B cell (primary cell): Measurements from ENCODE around the gene RAPGEF1. TPM values are rescaled to one million over a fixed set of nuclear protein-coding genes. Genes with fewer than 3 reads are reported as not detected.
A peak's percentile ranks its signal among the peaks of the same experiment; 100 is the strongest.

Experiments
- ATAC-seq: fragments of 200-7000 bp; cut with Tn5 transposase; one replicate; pipeline ENCODE4 v1.10.0; 2021; ENCODE audit warnings: low read depth, mild to moderate bottlenecking, moderate number of reproducible peaks, moderate library complexity
- CTCF ChIA-PET: fragments of 350-600 bp; sonication (Branson Sonifier 250); formaldehyde crosslinking; loops from one replicate; lab custom pipeline; 2021; ENCODE audit warnings: antibody characterized with exemption, inconsistent platforms; lab: Charles Lee
- POLR2A ChIA-PET: fragments of 350-600 bp; sonication (Branson Sonifier 250); formaldehyde crosslinking; loops from one replicate; lab custom pipeline; 2021; ENCODE audit warnings: antibody characterized with exemption; lab: Charles Lee
- DNase-seq: peaks from one replicate; pipeline ENCODE4 v3.0.0; 2013
- H2AFZ ChIP-seq: 2 replicates; pipeline ENCODE4 v1.6.1; 2012; ENCODE audit warnings: mild to moderate bottlenecking, low read depth, low read length; ENCODE audit not compliant: insufficient read depth, poor library complexity, severe bottlenecking
- H3K27ac ChIP-seq, 2 donors: 1 replicate in 1 of 2; 2 replicates in 1 of 2; pipeline ENCODE4 v1.5.1; 2012 to 2013; ENCODE audit warnings: low read length in 2 of 2, mild to moderate bottlenecking in 2 of 2, moderate library complexity in 1 of 2
- H3K27me3 ChIP-seq, 4 experiments: fragments of 200-600 bp in 1 of 4; sonication (generic) in 1 of 4; replicated peaks in 1 of 4; 1 replicate in 2 of 4; 2 replicates in 2 of 4; pipeline versions ENCODE4 v1.6.1 to v1.7.0; 2013 to 2016; ENCODE audit warnings: low read length in 3 of 4, mild to moderate bottlenecking in 2 of 4, mixed read lengths in 1 of 4, moderate library complexity in 1 of 4; ENCODE audit not compliant: insufficient read depth in 4 of 4, control insufficient read depth in 3 of 4; ENCODE audit errors: control extremely low read depth in 1 of 4
- H3K36me3 ChIP-seq, 2 experiments: replicated peaks in 1 of 2; 1 replicate in 1 of 2; 2 replicates in 1 of 2; pipeline versions ENCODE4 v1.6.1 to v1.7.1; 2013; ENCODE audit warnings: low read length in 1 of 2; ENCODE audit not compliant: insufficient read depth in 2 of 2, control insufficient read depth in 1 of 2; ENCODE audit errors: control extremely low read depth in 1 of 2, extremely low read depth in 1 of 2
- H3K4me1 ChIP-seq, 2 donors: fragments of 200-600 bp in 1 of 2; sonication (generic) in 1 of 2; 1 replicate in 1 of 2; 2 replicates in 1 of 2; pipeline versions ENCODE4 v1.5.1 to v1.6.1; 2013 to 2017; ENCODE audit warnings: low read length in 2 of 2; ENCODE audit not compliant: control insufficient read depth in 2 of 2, insufficient read depth in 2 of 2
- H3K4me2 ChIP-seq: replicated peaks from 2 replicates; pipeline ENCODE3; 2012; ENCODE audit warnings: mild to moderate bottlenecking, low read depth, low read length; ENCODE audit not compliant: poor library complexity, severe bottlenecking
- H3K4me3 ChIP-seq, 5 experiments: fragments of 200-600 bp in 1 of 5; sonication (generic) in 1 of 5; 1 replicate in 3 of 5; 2 replicates in 2 of 5; pipeline versions ENCODE4 v1.5.1 to v1.7.0; 2011 to 2016; ENCODE audit warnings: low read length in 4 of 5, mild to moderate bottlenecking in 4 of 5, low read depth in 2 of 5, control low read depth in 1 of 5, moderate library complexity in 1 of 5; ENCODE audit not compliant: insufficient read depth in 1 of 5; ENCODE audit errors: control extremely low read depth in 1 of 5, extremely low read depth in 1 of 5
- H3K79me2 ChIP-seq: fragments of 200-600 bp; sonication (generic); one replicate; pipeline ENCODE4 v1.6.0; 2016; ENCODE audit warnings: low read length; ENCODE audit not compliant: control insufficient read depth, insufficient read depth
- H3K9ac ChIP-seq: fragments of 200-600 bp; sonication (generic); 2 replicates; pipeline ENCODE4 v1.6.1; 2017; ENCODE audit warnings: mild to moderate bottlenecking, low read length, moderate library complexity
- H3K9me3 ChIP-seq, 3 donors: one replicate each; pipeline versions ENCODE4 v1.6.1 to v1.7.1; 2013; ENCODE audit warnings: low read length in 2 of 3; ENCODE audit not compliant: control insufficient read depth in 2 of 3, insufficient read depth in 1 of 3; ENCODE audit errors: control extremely low read depth in 1 of 3
- H4K20me1 ChIP-seq: 2 replicates; pipeline ENCODE4 v1.6.0; 2012; ENCODE audit warnings: mild to moderate bottlenecking, low read length; ENCODE audit not compliant: insufficient read depth, control insufficient read depth, poor library complexity, severe bottlenecking
- H3K27ac Mint-ChIP-seq: one replicate; pipeline ENCODE4 v1.8.0; 2021; ENCODE audit warnings: mixed read lengths
- H3K27me3 Mint-ChIP-seq: one replicate; pipeline ENCODE4 v1.8.0; 2021; ENCODE audit warnings: mixed read lengths
- H3K4me1 Mint-ChIP-seq: one replicate; pipeline ENCODE4 v1.8.0; 2021; ENCODE audit warnings: mixed read lengths
- H3K4me3 Mint-ChIP-seq: one replicate; pipeline ENCODE4 v1.8.0; 2021; ENCODE audit warnings: mixed read lengths
- H3K9me3 Mint-ChIP-seq: one replicate; pipeline ENCODE4 v1.8.0; 2022; ENCODE audit warnings: mixed read lengths; ENCODE audit not compliant: insufficient read depth
- EZH2 ChIP-seq: IDR thresholded peaks from 2 replicates; pipeline ENCODE4 v1.6.1; 2012; ENCODE audit warnings: borderline replicate concordance, low read depth, mild to moderate bottlenecking, moderate library complexity, low read length; ENCODE audit not compliant: insufficient read depth, poor library complexity, severe bottlenecking
- WGBS: methylation state at CpG from one replicate; pipeline ENCODE4 v1.1.5; 2013; ENCODE audit warnings: missing lambda C conversion rate; ENCODE audit not compliant: insufficient coverage; 5-methylcytosine and 5-hydroxymethylcytosine counted together
- intact Hi-C: fragments of 100-400 bp; cut with micrococcal nuclease; formaldehyde crosslinking; loops from one replicate; pipeline ENCODE4 v1.10.0; 2022
- polyA plus RNA-seq: library from polyadenylated mRNA; depleted of rRNA; stranded (reverse); fragments of >200 nt; gene quantifications from 2 replicates; pipeline ENCODE4 v1.2.3, GENCODE V29; 2012
- total RNA-seq, 2 donors: library from RNA; stranded (reverse); fragments of 120-200 nt in 1 of 2; gene quantifications; 1 replicate in 1 of 2; 2 replicates in 1 of 2; pipeline versions ENCODE4 v1.2.3 to v1.2.4, GENCODE V29; 2013 to 2022
- TF ChIP-seq, protein P1 (sequence below): fragments of 200-600 bp; IDR thresholded peaks from one replicate; pipeline ENCODE4 v1.8.0; 2022; ENCODE audit warnings: antibody characterized with exemption, mild to moderate bottlenecking

The RAPGEF1 gene
- total and polyA plus RNA-seq, 2 donors (not counting 1 experiment from before 2014, with no cell fraction given) = 134 to 447 TPM

DNA sequence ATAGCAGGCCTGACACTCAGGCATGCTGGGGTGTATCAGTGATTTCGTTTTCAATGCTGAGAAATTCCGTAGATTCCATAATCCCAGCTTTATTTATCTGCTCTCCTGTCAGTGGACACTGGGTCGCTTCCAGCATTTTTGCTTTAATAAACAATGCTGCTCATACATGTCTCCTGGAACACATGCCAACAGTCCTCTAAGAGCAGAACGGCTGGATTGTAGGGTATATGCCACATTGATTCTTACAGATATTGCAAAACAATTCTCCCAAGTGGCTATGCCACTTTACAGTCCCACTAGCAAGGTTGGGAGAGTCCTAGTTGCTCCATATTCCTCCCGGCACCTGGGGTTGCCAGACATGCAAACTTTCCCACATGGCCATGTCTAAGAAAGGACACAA, 81.9 kb downstream of the RAPGEF1 start:
- 75% methylated on average over 2 of the region's 5 CpGs for WGBS
- Histone ChIP-seq H3K9ac (no peak overlapping the region), H3K27ac (peak overlapping the region; percentile 0 to 90), H3K27me3 (no peaks in the 10 kb centered on the region), H3K4me3 (no peak overlapping the region), H3K79me2 (peaks cover 97% of the 10 kb centered on the region), H3K4me2 (peak overlapping the region; percentile 54), H3K9me3 (no peaks in the 10 kb centered on the region), H4K20me1 (peaks cover 83% of the 10 kb centered on the region), H2AFZ (no peak overlapping the region), H3K4me1 (peaks cover 72 to 79% of the 10 kb centered on the region in 2 donors), H3K36me3 (peaks cover 0 to 16% of the 10 kb centered on the region in 2 experiments)
- Mint-ChIP-seq H3K27ac (peak overlapping the region; percentile 87), H3K4me3 (peak overlapping the region; percentile 65), H3K4me1 (peaks cover 88% of the 10 kb centered on the region), H3K27me3 (no peaks in the 10 kb centered on the region), H3K9me3 (no peaks in the 10 kb centered on the region)
- TF ChIP-seq EZH2 = no peak
- TF ChIP-seq, protein P1, sequence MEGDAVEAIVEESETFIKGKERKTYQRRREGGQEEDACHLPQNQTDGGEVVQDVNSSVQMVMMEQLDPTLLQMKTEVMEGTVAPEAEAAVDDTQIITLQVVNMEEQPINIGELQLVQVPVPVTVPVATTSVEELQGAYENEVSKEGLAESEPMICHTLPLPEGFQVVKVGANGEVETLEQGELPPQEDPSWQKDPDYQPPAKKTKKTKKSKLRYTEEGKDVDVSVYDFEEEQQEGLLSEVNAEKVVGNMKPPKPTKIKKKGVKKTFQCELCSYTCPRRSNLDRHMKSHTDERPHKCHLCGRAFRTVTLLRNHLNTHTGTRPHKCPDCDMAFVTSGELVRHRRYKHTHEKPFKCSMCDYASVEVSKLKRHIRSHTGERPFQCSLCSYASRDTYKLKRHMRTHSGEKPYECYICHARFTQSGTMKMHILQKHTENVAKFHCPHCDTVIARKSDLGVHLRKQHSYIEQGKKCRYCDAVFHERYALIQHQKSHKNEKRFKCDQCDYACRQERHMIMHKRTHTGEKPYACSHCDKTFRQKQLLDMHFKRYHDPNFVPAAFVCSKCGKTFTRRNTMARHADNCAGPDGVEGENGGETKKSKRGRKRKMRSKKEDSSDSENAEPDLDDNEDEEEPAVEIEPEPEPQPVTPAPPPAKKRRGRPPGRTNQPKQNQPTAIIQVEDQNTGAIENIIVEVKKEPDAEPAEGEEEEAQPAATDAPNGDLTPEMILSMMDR = no peak
- POLR2A ChIA-PET = interaction anchor here (3.6 kb wide), 1 partner anchor 20 kb away, joined by 18 read pairs; no protein-coding TSS in a partner anchor
- DNase-seq (no peak), ATAC-seq (no peak)
- CTCF ChIA-PET = interaction anchor here (1.1 to 1.9 kb wide), 3 partner anchors 20 to 81 kb away, joined by 3 to 6 read pairs (median 3); partner anchors contain the start of gene RAPGEF1
- intact Hi-C loops = loop anchor here (2.0 to 5.0 kb wide), 2 partner anchors 36 to 67 kb away; no protein-coding TSS in a partner anchor

GRCh38 chr9:131657456-131657855, 82.4 kb downstream of the RAPGEF1 start:
- peak overlapping the region in 1 of 5 experiments; percentile 6 for H3K4me3 ChIP-seq
- intact Hi-C loops = loop anchor here (2.0 to 5.0 kb wide), 2 partner anchors 35 to 67 kb away; no protein-coding TSS in a partner anchor
- H3K9me3 Mint-ChIP-seq = no peaks in the 10 kb centered on the region
- CTCF ChIA-PET = interaction anchor here (1.1 to 1.3 kb wide), 2 partner anchors 21 to 70 kb away, joined by 3 read pairs; no protein-coding TSS in a partner anchor
- H3K9ac ChIP-seq = no peak overlapping the region
- no peak for TF ChIP-seq EZH2
- TF ChIP-seq, protein P1 = no peak
- H3K4me2 ChIP-seq = peak overlapping the region; percentile 54
- peaks cover 83% of the 10 kb centered on the region for H4K20me1 ChIP-seq
- H3K36me3 ChIP-seq = peaks cover 0 to 19% of the 10 kb centered on the region in 2 experiments
- no peaks in the 10 kb centered on the region for H3K9me3 ChIP-seq
- peak overlapping the region; percentile 65 for H3K4me3 Mint-ChIP-seq
- H2AFZ ChIP-seq = no peak overlapping the region
- H3K27ac Mint-ChIP-seq = peak overlapping the region; percentile 87
- DNase-seq (peak; percentile 49), ATAC-seq (no peak)
- H3K27me3 Mint-ChIP-seq = no peaks in the 10 kb centered on the region
- H3K79me2 ChIP-seq = peaks cover 97% of the 10 kb centered on the region
- WGBS = 23% methylated on average over 4 of the region's 8 CpGs
- H3K4me1 ChIP-seq = peaks cover 72 to 79% of the 10 kb centered on the region in 2 donors
- POLR2A ChIA-PET = interaction anchor here (1.5 to 3.6 kb wide), 3 partner anchors 17 to 76 kb away, joined by 3 to 18 read pairs (median 6); no protein-coding TSS in a partner anchor
- H3K27ac ChIP-seq = peak overlapping the region; percentile 63 to 90
- peaks cover 89% of the 10 kb centered on the region for H3K4me1 Mint-ChIP-seq
- H3K27me3 ChIP-seq = no peaks in the 10 kb centered on the region
